DOHH2 (cell line): ENCODE measurements around the gene MAP3K4.

Source experiments
- EZH2phosphoT487 ChIP-seq: fragments of 200-600 bp; sonication (generic); IDR thresholded peaks from 2 replicates; pipeline ENCODE4 v1.6.1; 2017; ENCODE audit warnings: borderline replicate concordance, mild to moderate bottlenecking, antibody characterized with exemption, low read length, moderate library complexity, mixed read lengths
- TF ChIP-seq, protein P1 (sequence below): fragments of 200-600 bp; sonication (generic); IDR thresholded peaks from one replicate; pipeline ENCODE4 v1.5.1; 2014; ENCODE audit warnings: antibody characterized with exemption, mild to moderate bottlenecking, low read depth, low read length; ENCODE audit not compliant: poor library complexity, severe bottlenecking

DNA sequence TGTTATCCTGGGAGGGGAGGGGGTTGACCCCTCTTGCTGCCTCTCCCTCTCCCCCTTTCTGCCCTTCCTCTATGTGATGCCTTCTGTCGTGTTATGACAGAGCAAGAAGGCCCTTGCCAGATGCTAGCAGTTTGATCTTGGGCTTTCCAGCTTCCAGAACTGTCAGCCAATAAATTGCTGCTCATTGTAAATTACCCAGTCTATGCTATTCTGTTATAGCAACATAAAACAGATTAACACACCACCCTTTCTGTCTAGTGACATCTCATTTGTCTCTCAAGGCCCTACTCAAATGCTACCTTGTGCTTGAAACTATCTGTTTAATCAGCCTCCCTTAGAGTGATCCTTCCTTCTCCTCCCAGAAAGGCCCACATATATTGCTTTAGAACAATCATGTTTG, 16.4 kb upstream of the MAP3K4 start:
- TF ChIP-seq, protein P1, sequence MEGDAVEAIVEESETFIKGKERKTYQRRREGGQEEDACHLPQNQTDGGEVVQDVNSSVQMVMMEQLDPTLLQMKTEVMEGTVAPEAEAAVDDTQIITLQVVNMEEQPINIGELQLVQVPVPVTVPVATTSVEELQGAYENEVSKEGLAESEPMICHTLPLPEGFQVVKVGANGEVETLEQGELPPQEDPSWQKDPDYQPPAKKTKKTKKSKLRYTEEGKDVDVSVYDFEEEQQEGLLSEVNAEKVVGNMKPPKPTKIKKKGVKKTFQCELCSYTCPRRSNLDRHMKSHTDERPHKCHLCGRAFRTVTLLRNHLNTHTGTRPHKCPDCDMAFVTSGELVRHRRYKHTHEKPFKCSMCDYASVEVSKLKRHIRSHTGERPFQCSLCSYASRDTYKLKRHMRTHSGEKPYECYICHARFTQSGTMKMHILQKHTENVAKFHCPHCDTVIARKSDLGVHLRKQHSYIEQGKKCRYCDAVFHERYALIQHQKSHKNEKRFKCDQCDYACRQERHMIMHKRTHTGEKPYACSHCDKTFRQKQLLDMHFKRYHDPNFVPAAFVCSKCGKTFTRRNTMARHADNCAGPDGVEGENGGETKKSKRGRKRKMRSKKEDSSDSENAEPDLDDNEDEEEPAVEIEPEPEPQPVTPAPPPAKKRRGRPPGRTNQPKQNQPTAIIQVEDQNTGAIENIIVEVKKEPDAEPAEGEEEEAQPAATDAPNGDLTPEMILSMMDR, result no peak
- no peak for TF ChIP-seq EZH2phosphoT487
